ENCODE data around the gene HIF3A. TPM values are rescaled to one million over a fixed set of nuclear protein-coding genes. Genes with fewer than 3 reads are reported as not detected.

Gene HIF3A
- total RNA-seq, 2 donors from 2014 or later, result 42.8 to 97.6 TPM

GRCh38 chr19:46303691-46304397 is 7.0 kb downstream of the HIF3A start:
- H3K4me1 ChIP-seq (replicated peaks), result peaks cover 13% of the 10 kb centered on the region
- intact Hi-C loops (cut with DNase I), result no loop called here
- H3K4me3 ChIP-seq, result no peak overlapping the region
- no peaks in the 10 kb centered on the region for H3K9me3 ChIP-seq
- TF ChIP-seq POLR2AphosphoS5 (IDR thresholded peaks at IDR 0.05), result no peak
- DNase-seq (ENCODE audit: low spot score), result no peak
- H3K27me3 ChIP-seq (replicated peaks; ENCODE audit: insufficient read depth), result no peaks in the 10 kb centered on the region
- WGBS, result 56% methylated on average over 50 of the region's 56 CpGs
- H3K36me3 ChIP-seq, result peaks cover 0 to 3% of the 10 kb centered on the region in 2 donors
- peak overlapping the region; percentile 23 to 52 for H3K27ac ChIP-seq

DNA sequence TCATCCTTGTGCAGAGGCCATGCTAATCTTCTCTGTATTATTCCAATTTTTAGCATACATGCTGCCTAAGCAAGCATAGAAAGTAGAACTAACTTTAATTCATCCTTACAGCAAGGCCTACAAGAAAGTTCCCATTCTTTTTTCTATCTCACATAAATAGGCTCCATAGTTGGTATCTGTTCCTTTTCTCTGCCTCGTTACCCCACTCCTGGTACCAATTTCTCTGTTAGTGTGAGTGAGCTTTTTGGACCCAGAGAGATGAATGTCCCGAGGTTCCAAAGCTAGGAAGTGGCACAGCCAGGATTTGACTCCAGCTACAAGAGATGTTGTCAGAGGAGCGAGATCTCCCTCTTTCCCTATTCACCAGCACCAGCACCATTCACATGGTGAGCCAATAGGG is 9.7 kb downstream of the HIF3A start:
- TF ChIP-seq POLR2A (IDR thresholded peaks at IDR 0.05), result no peak
- no peak for TF ChIP-seq CTCF (IDR thresholded peaks at IDR 0.05)
- TF ChIP-seq POLR2AphosphoS5 (IDR thresholded peaks at IDR 0.05), result no peak
- Histone ChIP-seq H3K9me3 (no peaks in the 10 kb centered on the region), H3K4me1 (replicated peaks) (no peaks in the 10 kb centered on the region), H3K4me3 (no peak overlapping the region), H3K27me3 (replicated peaks; ENCODE audit: insufficient read depth) (no peaks in the 10 kb centered on the region), H3K27ac (no peak overlapping the region), H3K36me3 (peaks cover 0 to 3% of the 10 kb centered on the region in 2 donors)
- 97% methylated on average over 3 of the region's 3 CpGs for WGBS
- intact Hi-C loops (cut with DNase I), result no loop called here
- DNase-seq (ENCODE audit: low spot score), result no peak

- Histone ChIP-seq H3K4me1 (replicated peaks) (no peaks in the 10 kb centered on the region), H3K4me3 (no peak overlapping the region), H3K9me3 (no peaks in the 10 kb centered on the region), H3K36me3 (peaks cover 0 to 3% of the 10 kb centered on the region in 2 donors), H3K27me3 (replicated peaks; ENCODE audit: insufficient read depth) (no peaks in the 10 kb centered on the region), H3K27ac (no peak overlapping the region)
- intact Hi-C loops (cut with DNase I), result no loop called here
- 95% methylated on average over 15 of the region's 15 CpGs for WGBS
- no peak for DNase-seq (ENCODE audit: low spot score)
- TF ChIP-seq POLR2A (IDR thresholded peaks at IDR 0.05) (no peak), POLR2AphosphoS5 (IDR thresholded peaks at IDR 0.05) (no peak), CTCF (IDR thresholded peaks at IDR 0.05) (no peak)
Observed at GRCh38 chr19:46308510-46308909, 11.7 kb downstream of the HIF3A start.

- no peak overlapping the region for H3K27ac ChIP-seq
- intact Hi-C loops (cut with DNase I), result no loop called here
- DNase-seq (ENCODE audit: low spot score), result no peak
- no peak overlapping the region for H3K4me3 ChIP-seq
- no peaks in the 10 kb centered on the region for H3K27me3 ChIP-seq (replicated peaks; ENCODE audit: insufficient read depth)
- H3K9me3 ChIP-seq, result no peaks in the 10 kb centered on the region
- TF ChIP-seq CTCF (IDR thresholded peaks at IDR 0.05) (no peak), POLR2A (IDR thresholded peaks at IDR 0.05) (no peak), POLR2AphosphoS5 (IDR thresholded peaks at IDR 0.05) (no peak)
- no peaks in the 10 kb centered on the region for H3K4me1 ChIP-seq (replicated peaks)
- 96% methylated on average over 10 of the region's 10 CpGs for WGBS
- H3K36me3 ChIP-seq, result peaks cover 0 to 3% of the 10 kb centered on the region in 2 donors
Observed at GRCh38 chr19:46309056-46309455, 12.2 kb downstream of the HIF3A start.

- Histone ChIP-seq H3K36me3 (peaks cover 0 to 3% of the 10 kb centered on the region in 2 donors), H3K4me3 (no peak overlapping the region), H3K9me3 (no peaks in the 10 kb centered on the region), H3K4me1 (replicated peaks) (no peaks in the 10 kb centered on the region), H3K27ac (no peak overlapping the region), H3K27me3 (replicated peaks; ENCODE audit: insufficient read depth) (no peaks in the 10 kb centered on the region)
- TF ChIP-seq POLR2AphosphoS5 (IDR thresholded peaks at IDR 0.05), result no peak
- no peak for TF ChIP-seq POLR2A (IDR thresholded peaks at IDR 0.05)
- no peak for TF ChIP-seq CTCF (IDR thresholded peaks at IDR 0.05)
- intact Hi-C loops (cut with DNase I), result no loop called here
- WGBS, result 95% methylated on average over 5 of the region's 5 CpGs
- DNase-seq (ENCODE audit: low spot score), result no peak
Observed at GRCh38 chr19:46311444-46311843, 14.6 kb downstream of the HIF3A start.
